Measurements from ENCODE around the gene PHF20.
"Not testable (repeated sequence)": the region's sequence is repeated elsewhere in the genome, so short reads cannot be mapped to it uniquely, and the experiment has no call there.

PHF20 gene

GRCh38 chr20:35947907-35948306, 176.1 kb downstream of the PHF20 start:
- no peak for TF ChIP-seq CTCF (IDR thresholded peaks at IDR 0.05; ENCODE audit: low read depth, low read length)
- peak in 1 of 2 donors; percentile 7 for DNase-seq (ENCODE audit: low read depth in 2 of 2)
- H3K4me3 ChIP-seq (replicated peaks in 1 of 2; ENCODE audit: low read depth in 2 of 2, low read length in 2 of 2): no peak overlapping the region

GRCh38 chr20:35950093-35950492, 178.3 kb downstream of the PHF20 start:
- no peak overlapping the region for H3K4me3 ChIP-seq (replicated peaks in 1 of 2; ENCODE audit: low read depth in 2 of 2, low read length in 2 of 2)
- no peak for TF ChIP-seq CTCF (IDR thresholded peaks at IDR 0.05; ENCODE audit: low read depth, low read length)
- DNase-seq (ENCODE audit: low read depth in 2 of 2): no peak

GRCh38 chr20:35952080-35952479, 180.3 kb downstream of the PHF20 start:
- H3K4me3 ChIP-seq (replicated peaks in 1 of 2; ENCODE audit: low read depth in 2 of 2, low read length in 2 of 2); DNase-seq (ENCODE audit: low read depth in 2 of 2): not testable (repeated sequence)

GRCh38 chr20:35952480-35953386, 180.9 kb downstream of the PHF20 start:
- peak; percentile 31 to 33 for DNase-seq (ENCODE audit: low read depth in 2 of 2)
- no peak for TF ChIP-seq CTCF (IDR thresholded peaks at IDR 0.05; ENCODE audit: low read depth, low read length)
- H3K4me3 ChIP-seq (replicated peaks in 1 of 2; ENCODE audit: low read depth in 2 of 2, low read length in 2 of 2): peak overlapping the region; percentile 90 to 99

GRCh38 chr20:35953387-35954199, 181.8 kb downstream of the PHF20 start:
- DNase-seq (ENCODE audit: low read depth in 2 of 2): peak; percentile 9 to 48
- H3K4me3 ChIP-seq (replicated peaks in 1 of 2; ENCODE audit: low read depth in 2 of 2, low read length in 2 of 2): peak overlapping the region; percentile 90 to 99

GRCh38 chr20:35954200-35954906, 182.5 kb downstream of the PHF20 start, which contains the start of gene SCAND1:
SCAND1 (minus strand) TSS chr20:35954502; CDS start chr20:35954284, 218 bp downstream.
- peak; percentile 76 for TF ChIP-seq CTCF (IDR thresholded peaks at IDR 0.05; ENCODE audit: low read depth, low read length)
- peak; percentile 97 to 98 for DNase-seq (ENCODE audit: low read depth in 2 of 2)
- peak within 1 kb of the TSS; percentile 90 to 99 for H3K4me3 ChIP-seq (replicated peaks in 1 of 2; ENCODE audit: low read depth in 2 of 2, low read length in 2 of 2)

More at GRCh38 chr20:35953387-35954199, 181.8 kb downstream of the PHF20 start:
- TF ChIP-seq CTCF (IDR thresholded peaks at IDR 0.05; ENCODE audit: low read depth, low read length): no peak
